Coronary artery (tissue), 2 donors: Measurements from ENCODE around the gene ISL2.
A peak's percentile ranks its signal among the peaks of the same experiment; 100 is the strongest.
"Not testable (repeated sequence)": the region's sequence is repeated elsewhere in the genome, so short reads cannot be mapped to it uniquely, and the experiment has no call there.

Experiments used
- DNase-seq: peaks from one replicate; pipeline ENCODE4 v3.0.0-alpha.2; 2017; ENCODE audit warnings: low spot score
- H3K27ac ChIP-seq, 2 donors: fragments of 200-600 bp; sonication (generic); one replicate each; pipeline ENCODE4 v1.5.1; 2016 to 2019
- H3K4me3 ChIP-seq: fragments of 200-600 bp; sonication (generic); 2 replicates; pipeline ENCODE4 v1.5.1; 2016; ENCODE audit warnings: mild to moderate bottlenecking, moderate library complexity
- TF ChIP-seq, protein P1 (sequence below): fragments of 200-600 bp; sonication (generic); IDR thresholded peaks from one replicate; pipeline ENCODE4 v1.5.1; 2019; ENCODE audit warnings: antibody characterized with exemption

ISL2 gene

DNA sequence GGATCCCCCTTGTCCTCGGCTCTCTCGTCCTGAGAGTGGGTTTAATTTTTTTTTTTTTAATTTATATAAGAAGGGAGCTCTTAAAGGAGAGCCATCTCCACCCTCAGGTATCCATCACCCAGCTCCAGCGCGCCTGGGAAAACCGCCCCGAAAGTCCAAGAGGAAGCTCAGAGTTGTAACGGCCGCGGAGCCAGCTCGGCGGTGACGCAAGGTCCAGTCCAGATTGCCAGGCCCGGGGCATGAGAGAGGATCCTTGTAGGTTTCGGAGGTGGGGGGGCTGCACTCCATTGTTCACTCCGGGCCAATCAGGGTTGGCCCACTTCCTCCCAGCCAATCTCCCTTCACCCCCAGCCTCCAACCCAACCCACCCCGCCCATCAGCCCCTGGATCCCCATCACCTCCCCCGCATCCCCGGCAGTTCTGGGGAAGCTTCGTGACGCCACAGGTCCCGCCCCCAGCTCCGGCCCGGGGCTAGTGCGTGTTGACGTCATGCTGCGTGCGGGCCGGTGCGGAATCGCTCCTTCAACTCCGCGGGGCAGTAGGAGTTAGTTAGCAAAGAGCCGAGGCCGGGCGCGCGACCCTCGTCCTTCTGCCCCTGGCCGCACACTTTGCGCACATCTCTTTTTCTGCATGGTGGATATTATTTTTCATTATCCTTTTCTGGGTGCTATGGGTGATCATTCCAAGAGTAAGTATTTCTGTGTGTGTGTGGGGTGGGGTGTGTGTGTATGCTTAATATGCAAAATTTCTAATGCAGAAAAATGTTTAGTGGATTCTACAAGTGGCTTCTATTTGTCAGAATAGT lies at the start of gene ISL2:
Gene ISL2, plus strand, starts transcription at position 520 of the 805 bp plus-strand sequence. Its CDS starts 111 bp downstream, at position 631.
- no peak within 1 kb of the TSS for H3K27ac ChIP-seq

DNA sequence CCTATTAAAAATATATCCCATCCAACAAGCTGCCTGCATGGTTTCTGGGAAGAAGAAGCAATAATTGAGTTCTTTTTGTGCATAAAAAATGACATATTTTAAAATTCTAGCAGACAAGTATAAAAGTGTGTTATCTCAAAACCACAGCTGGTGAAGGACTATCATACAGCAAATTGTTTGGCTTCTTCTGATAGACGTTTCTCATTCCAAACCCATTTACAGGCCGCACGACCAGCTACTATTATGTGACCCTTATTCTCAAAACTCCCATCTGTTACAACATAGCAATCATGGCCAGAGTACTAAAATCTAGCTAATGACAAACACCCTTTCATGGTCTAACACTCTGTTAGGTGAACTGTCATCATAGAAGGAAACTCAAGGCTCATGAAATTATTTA lies 47.0 kb upstream of the ISL2 start:
- TF ChIP-seq, protein P1, sequence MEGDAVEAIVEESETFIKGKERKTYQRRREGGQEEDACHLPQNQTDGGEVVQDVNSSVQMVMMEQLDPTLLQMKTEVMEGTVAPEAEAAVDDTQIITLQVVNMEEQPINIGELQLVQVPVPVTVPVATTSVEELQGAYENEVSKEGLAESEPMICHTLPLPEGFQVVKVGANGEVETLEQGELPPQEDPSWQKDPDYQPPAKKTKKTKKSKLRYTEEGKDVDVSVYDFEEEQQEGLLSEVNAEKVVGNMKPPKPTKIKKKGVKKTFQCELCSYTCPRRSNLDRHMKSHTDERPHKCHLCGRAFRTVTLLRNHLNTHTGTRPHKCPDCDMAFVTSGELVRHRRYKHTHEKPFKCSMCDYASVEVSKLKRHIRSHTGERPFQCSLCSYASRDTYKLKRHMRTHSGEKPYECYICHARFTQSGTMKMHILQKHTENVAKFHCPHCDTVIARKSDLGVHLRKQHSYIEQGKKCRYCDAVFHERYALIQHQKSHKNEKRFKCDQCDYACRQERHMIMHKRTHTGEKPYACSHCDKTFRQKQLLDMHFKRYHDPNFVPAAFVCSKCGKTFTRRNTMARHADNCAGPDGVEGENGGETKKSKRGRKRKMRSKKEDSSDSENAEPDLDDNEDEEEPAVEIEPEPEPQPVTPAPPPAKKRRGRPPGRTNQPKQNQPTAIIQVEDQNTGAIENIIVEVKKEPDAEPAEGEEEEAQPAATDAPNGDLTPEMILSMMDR = no peak
- Histone ChIP-seq H3K27ac (no peak overlapping the region), H3K4me3 (no peak overlapping the region)
- DNase-seq = no peak

More for the DNA sequence above, at the start of gene ISL2:
- DNase-seq = no peak
- TF ChIP-seq, protein P1 = no peak
- H3K4me3 ChIP-seq = peak within 1 kb of the TSS; percentile 62

DNA sequence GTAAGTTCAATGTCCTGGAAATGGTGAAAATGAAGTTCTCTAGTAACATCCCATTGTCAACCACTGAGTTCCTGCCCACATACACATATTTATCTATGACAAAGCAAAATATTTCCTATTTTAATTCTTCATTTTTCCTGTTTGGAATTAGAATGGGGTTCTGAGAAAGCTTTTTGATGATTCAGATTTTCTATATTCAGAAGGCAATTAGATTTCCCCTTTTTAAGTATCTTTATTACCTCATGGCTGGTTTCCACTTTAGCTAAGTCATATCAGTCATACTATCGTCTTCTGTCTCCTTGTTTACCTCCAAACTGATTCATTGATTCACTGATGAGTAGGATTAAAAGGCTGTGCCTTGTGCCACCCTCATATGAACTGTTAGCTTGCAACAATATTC lies 43.2 kb upstream of the ISL2 start:
- H3K4me3 ChIP-seq = no peak overlapping the region
- DNase-seq = no peak
- TF ChIP-seq, protein P1 = no peak
- no peak overlapping the region for H3K27ac ChIP-seq

DNA sequence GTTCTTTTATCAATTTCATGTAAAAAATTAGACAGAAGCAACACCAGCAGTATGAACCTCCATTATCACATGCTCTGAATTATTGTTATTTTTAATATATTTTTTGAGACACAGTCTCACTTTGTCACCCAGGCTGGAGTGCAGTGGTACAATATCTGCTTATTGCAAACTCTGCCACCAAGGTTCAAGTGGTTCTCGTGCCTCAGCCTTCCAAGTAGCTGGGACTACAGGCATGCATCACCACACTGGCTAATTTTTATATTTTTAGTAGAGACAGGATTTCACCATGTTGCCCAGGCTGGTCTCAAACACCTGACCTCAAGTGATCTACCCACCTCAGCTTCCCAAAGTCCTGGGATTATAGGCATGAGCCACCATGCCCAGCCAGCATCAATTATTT lies 42.1 kb upstream of the ISL2 start:
- not testable (repeated sequence) for H3K4me3 ChIP-seq, H3K27ac ChIP-seq, DNase-seq

DNA sequence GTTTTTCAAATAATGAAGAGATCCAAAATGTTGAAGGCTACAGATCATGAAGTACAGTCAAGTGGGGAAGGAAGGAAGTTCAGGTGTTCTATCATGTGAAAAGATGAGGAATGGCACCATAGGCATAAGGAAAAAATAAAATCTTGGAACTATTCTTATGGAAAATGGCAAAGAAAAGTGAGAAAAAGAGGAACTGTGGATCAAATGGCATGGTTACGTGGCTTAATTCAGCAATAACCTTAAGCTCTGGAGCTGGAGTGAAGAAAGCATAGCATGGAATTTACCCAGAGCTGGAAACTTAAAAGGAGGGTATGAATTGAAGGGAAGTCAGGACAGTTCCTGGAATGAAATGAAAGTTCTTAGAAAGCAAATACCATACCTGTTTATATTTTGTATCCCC lies 39.7 kb upstream of the ISL2 start:
- H3K4me3 ChIP-seq = no peak overlapping the region
- no peak overlapping the region for H3K27ac ChIP-seq
- TF ChIP-seq, protein P1 = no peak
- no peak for DNase-seq

DNA sequence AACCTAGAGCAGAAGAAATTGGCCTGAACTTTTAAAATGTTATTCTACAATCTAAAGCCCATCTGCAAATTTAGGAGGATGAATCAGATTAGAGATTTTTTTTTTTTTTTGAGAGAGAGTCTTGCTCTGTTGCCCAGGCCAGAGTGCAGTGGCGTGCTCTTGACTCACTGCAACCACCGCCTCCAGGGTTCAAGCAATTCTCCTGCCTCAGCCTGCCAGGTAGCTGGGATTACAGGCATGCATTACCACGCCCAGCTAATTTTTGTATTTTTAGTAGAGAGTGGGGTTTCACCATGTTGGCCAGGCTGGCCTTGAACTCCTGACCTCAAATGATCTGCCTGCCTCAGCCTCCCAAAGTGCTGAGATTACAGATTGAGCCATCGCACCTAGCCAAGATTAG lies 38.6 kb upstream of the ISL2 start:
- not testable (repeated sequence) for H3K4me3 ChIP-seq, DNase-seq, H3K27ac ChIP-seq

DNA sequence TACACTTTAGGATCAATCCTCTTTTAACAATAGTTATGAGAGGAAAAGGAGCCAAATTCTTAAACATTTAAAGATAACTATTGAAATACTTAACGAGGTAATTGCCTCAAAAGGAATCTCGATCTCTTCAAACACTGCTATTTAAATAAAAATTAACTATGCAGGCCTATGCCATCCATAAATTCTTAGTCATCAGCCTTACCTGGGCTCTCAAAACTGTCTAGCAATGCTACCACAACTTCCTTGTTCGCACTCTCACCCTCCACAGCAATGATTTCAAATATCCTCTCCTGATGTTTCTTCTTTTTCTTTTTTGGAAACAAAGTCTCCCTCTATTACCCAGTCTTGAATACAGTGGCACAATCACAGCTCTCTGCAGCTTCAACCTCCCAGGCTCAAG lies 37.6 kb upstream of the ISL2 start:
- Histone ChIP-seq H3K27ac (no peak overlapping the region), H3K4me3 (no peak overlapping the region)
- no peak for DNase-seq
- TF ChIP-seq, protein P1 = no peak

DNA sequence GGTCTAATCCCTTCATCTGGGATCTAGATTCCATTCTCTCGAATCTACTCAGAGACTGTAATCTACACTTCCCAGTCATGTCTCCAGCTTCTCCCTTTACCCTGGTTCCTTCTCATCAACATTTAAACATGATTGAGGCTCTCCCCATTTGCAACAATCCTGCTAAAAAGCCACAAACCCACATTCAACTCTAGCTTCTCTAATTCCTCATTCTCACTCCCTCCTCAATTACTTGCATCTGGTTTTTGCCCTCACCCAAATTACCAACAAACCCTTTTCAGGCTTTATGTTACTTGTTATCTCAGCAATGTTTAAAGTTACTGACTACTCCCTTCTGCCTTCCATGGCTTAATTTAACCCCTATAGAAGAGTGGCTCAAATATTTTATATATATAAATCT lies 36.8 kb upstream of the ISL2 start:
- DNase-seq = no peak
- TF ChIP-seq, protein P1 = no peak
- Histone ChIP-seq H3K4me3 (no peak overlapping the region), H3K27ac (no peak overlapping the region)
